HepG2 (cell line): ENCODE results near the gene ST6GALNAC2. TPM values are rescaled to one million over a fixed set of nuclear protein-coding genes. Genes with fewer than 3 reads are reported as not detected.

Experiments used
- AGO1 ChIP-seq: fragments of 200-400 bp; formaldehyde crosslinking; IDR thresholded peaks from 2 replicates; pipeline ENCODE4 v1.6.1; 2017; ENCODE audit warnings: mild to moderate bottlenecking, low read depth, low read length, moderate library complexity; ENCODE audit not compliant: poor library complexity, severe bottlenecking
- AHR ChIP-seq: IDR thresholded peaks from 2 replicates; pipeline ENCODE4 v1.6.1; 2018; ENCODE audit warnings: missing genetic modification reagents, missing compliant biosample characterization
- GABPB1 ChIP-seq: IDR thresholded peaks from 2 replicates; pipeline ENCODE4 v1.6.1; 2016; ENCODE audit warnings: mild to moderate bottlenecking, missing genetic modification reagents, moderate library complexity, missing compliant biosample characterization
- KDM5B ChIP-seq: sonication (generic); formaldehyde crosslinking; IDR thresholded peaks from 2 replicates; pipeline ENCODE4 v1.4.0; 2020; ENCODE audit warnings: missing genetic modification reagents, mild to moderate bottlenecking, borderline replicate concordance
- NCOA5 ChIP-seq: sonication (generic); formaldehyde crosslinking; IDR thresholded peaks from 2 replicates; pipeline ENCODE4 v1.4.0; 2020; ENCODE audit warnings: missing genetic modification reagents
- NKX3-1 ChIP-seq: sonication (generic); formaldehyde crosslinking; IDR thresholded peaks from 2 replicates; pipeline ENCODE4 v1.5.0; 2020; ENCODE audit warnings: missing genetic modification reagents
- SRSF4 ChIP-seq: fragments of 200-400 bp; formaldehyde crosslinking; IDR thresholded peaks from one replicate; pipeline ENCODE4 v1.6.1; 2018; ENCODE audit warnings: mild to moderate bottlenecking, low read depth, low read length, moderate library complexity; ENCODE audit not compliant: poor library complexity, severe bottlenecking
- SRY ChIP-seq: sonication (generic); formaldehyde crosslinking; IDR thresholded peaks from 2 replicates; pipeline ENCODE4 v1.8.0; 2022; ENCODE audit warnings: mild to moderate bottlenecking, missing genetic modification reagents
- ZNF12 ChIP-seq: sonication (generic); formaldehyde crosslinking; IDR thresholded peaks from 2 replicates; pipeline ENCODE4 v1.5.0; 2020; ENCODE audit warnings: missing genetic modification reagents
- polyA plus RNA-seq, 8 experiments: library from polyadenylated mRNA; depleted of rRNA in 3 of 8; stranded (reverse) in 7 of 8; unstranded in 1 of 8; fragments of >200 nt; fragmentation: Illumina TruSeq in 4 of 8; extraction: Trizol in 4 of 8; gene quantifications; 2 replicates each; pipeline versions ENCODE4 v1.2.1 to v1.2.3, GENCODE V29; 2011 to 2016; ENCODE audit warnings: low read depth in 4 of 8, missing spikeins in 1 of 8, mixed read lengths in 1 of 8; ENCODE audit not compliant: insufficient read depth in 1 of 8
- total RNA-seq, 5 experiments: library from RNA; depleted of rRNA; stranded (reverse); fragments of >200 nt; fragmentation: Illumina TruSeq; extraction: Trizol; gene quantifications; 2 replicates each; pipeline ENCODE4 v1.2.3, GENCODE V29; 2016; ENCODE audit warnings: low read depth in 1 of 5
- TF ChIP-seq, protein P1 (sequence below): sonication (generic); formaldehyde crosslinking; IDR thresholded peaks from 2 replicates; pipeline ENCODE4 v1.4.0; 2020; ENCODE audit warnings: missing genetic modification reagents
- TF ChIP-seq, protein P2 (sequence below): IDR thresholded peaks from 2 replicates; pipeline ENCODE4 v1.6.1; 2016; ENCODE audit warnings: low read depth, borderline replicate concordance
- TF ChIP-seq, protein P3 (sequence below): IDR thresholded peaks from 2 replicates; pipeline ENCODE4 v1.6.1; 2016; ENCODE audit warnings: missing genetic modification reagents, missing compliant biosample characterization
- TF ChIP-seq, protein P4 (sequence below): sonication (generic); formaldehyde crosslinking; IDR thresholded peaks from 2 replicates; pipeline ENCODE4 v1.4.0; 2020; ENCODE audit warnings: mild to moderate bottlenecking, missing genetic modification reagents
- TF ChIP-seq, protein P5 (sequence below): sonication (generic); formaldehyde crosslinking; IDR thresholded peaks from 2 replicates; pipeline ENCODE4 v1.4.0; 2020; ENCODE audit warnings: missing genetic modification reagents
- TF ChIP-seq, protein P6 (sequence below): sonication (generic); formaldehyde crosslinking; conservative IDR thresholded peaks from 2 replicates; pipeline ENCODE4 v1.4.0; 2020; ENCODE audit warnings: mild to moderate bottlenecking, missing genetic modification reagents, moderate library complexity

ST6GALNAC2 gene
- total and polyA plus RNA-seq, 2 of the 13 experiments (the other 11 are each of a cell fraction or from before 2014, with no cell fraction given) = 0.12 to 0.49 TPM

DNA sequence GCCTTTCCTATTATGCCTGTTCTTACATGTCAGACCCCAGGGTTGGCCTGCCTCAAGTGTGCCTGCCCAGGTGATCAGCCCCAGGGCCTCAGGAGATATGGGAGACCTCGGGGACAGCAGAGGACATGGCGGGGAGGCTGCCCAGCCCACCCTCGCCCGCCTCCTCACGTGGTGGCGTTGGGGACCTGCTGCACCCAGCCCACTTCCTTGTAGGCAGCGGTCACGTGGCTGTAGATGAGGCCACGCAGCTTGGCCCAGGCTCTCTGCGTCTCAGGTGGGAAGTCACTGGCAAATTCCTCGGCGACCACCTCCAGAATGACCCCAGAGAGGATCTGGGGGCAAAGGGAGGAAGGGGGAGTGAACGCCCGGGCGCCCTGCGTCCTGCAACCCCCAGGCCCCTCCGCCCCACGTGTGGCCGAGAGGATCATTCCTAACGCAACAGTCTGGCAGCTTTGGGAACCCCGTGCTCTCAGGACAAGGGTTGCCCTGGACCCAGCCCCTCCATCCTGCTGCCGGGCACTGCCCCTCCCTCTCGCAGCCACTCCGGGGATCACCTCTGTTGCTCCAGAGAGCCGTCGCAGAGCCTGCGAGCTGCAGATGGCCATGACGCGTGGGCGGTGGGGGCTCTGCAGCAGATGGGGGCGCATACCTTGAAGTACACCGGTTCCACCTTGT lies 54.7 kb downstream of the ST6GALNAC2 start (continued):
- TF ChIP-seq, protein P1, sequence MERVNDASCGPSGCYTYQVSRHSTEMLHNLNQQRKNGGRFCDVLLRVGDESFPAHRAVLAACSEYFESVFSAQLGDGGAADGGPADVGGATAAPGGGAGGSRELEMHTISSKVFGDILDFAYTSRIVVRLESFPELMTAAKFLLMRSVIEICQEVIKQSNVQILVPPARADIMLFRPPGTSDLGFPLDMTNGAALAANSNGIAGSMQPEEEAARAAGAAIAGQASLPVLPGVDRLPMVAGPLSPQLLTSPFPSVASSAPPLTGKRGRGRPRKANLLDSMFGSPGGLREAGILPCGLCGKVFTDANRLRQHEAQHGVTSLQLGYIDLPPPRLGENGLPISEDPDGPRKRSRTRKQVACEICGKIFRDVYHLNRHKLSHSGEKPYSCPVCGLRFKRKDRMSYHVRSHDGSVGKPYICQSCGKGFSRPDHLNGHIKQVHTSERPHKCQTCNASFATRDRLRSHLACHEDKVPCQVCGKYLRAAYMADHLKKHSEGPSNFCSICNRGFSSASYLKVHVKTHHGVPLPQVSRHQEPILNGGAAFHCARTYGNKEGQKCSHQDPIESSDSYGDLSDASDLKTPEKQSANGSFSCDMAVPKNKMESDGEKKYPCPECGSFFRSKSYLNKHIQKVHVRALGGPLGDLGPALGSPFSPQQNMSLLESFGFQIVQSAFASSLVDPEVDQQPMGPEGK (CRISPR knock-in tag) = 0 out of 2 replicates have a peak, but pooled peaks have one; percentile 12
- TF ChIP-seq ZNF12 (CRISPR knock-in tag) (no peak), AHR (peak; percentile 23; the same call in 1 of the 2 replicates), KDM5B (CRISPR knock-in tag) (0 out of 2 replicates have a peak, but pooled peaks have one; percentile 16), NCOA5 (CRISPR knock-in tag) (no peak), NKX3-1 (no peak), SRY (CRISPR knock-in tag) (0 out of 2 replicates have a peak, but pooled peaks have one; percentile 25), GABPB1 (CRISPR knock-in tag) (peak; percentile 27; the same call in 1 of the 2 replicates), AGO1 (peak; percentile 45), SRSF4 (no peak)
- TF ChIP-seq, protein P2, sequence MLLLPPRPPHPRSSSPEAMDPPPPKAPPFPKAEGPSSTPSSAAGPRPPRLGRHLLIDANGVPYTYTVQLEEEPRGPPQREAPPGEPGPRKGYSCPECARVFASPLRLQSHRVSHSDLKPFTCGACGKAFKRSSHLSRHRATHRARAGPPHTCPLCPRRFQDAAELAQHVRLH (CRISPR knock-in tag) = no peak
- TF ChIP-seq, protein P3, sequence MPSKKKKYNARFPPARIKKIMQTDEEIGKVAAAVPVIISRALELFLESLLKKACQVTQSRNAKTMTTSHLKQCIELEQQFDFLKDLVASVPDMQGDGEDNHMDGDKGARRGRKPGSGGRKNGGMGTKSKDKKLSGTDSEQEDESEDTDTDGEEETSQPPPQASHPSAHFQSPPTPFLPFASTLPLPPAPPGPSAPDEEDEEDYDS (CRISPR knock-in tag) = no peak
- TF ChIP-seq, protein P4, sequence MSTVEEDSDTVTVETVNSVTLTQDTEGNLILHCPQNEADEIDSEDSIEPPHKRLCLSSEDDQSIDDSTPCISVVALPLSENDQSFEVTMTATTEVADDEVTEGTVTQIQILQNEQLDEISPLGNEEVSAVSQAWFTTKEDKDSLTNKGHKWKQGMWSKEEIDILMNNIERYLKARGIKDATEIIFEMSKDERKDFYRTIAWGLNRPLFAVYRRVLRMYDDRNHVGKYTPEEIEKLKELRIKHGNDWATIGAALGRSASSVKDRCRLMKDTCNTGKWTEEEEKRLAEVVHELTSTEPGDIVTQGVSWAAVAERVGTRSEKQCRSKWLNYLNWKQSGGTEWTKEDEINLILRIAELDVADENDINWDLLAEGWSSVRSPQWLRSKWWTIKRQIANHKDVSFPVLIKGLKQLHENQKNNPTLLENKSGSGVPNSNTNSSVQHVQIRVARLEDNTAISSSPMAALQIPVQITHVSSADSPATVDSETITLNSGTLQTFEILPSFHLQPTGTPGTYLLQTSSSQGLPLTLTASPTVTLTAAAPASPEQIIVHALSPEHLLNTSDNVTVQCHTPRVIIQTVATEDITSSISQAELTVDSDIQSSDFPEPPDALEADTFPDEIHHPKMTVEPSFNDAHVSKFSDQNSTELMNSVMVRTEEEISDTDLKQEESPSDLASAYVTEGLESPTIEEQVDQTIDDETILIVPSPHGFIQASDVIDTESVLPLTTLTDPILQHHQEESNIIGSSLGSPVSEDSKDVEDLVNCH (CRISPR knock-in tag) = no peak
- TF ChIP-seq, protein P5, sequence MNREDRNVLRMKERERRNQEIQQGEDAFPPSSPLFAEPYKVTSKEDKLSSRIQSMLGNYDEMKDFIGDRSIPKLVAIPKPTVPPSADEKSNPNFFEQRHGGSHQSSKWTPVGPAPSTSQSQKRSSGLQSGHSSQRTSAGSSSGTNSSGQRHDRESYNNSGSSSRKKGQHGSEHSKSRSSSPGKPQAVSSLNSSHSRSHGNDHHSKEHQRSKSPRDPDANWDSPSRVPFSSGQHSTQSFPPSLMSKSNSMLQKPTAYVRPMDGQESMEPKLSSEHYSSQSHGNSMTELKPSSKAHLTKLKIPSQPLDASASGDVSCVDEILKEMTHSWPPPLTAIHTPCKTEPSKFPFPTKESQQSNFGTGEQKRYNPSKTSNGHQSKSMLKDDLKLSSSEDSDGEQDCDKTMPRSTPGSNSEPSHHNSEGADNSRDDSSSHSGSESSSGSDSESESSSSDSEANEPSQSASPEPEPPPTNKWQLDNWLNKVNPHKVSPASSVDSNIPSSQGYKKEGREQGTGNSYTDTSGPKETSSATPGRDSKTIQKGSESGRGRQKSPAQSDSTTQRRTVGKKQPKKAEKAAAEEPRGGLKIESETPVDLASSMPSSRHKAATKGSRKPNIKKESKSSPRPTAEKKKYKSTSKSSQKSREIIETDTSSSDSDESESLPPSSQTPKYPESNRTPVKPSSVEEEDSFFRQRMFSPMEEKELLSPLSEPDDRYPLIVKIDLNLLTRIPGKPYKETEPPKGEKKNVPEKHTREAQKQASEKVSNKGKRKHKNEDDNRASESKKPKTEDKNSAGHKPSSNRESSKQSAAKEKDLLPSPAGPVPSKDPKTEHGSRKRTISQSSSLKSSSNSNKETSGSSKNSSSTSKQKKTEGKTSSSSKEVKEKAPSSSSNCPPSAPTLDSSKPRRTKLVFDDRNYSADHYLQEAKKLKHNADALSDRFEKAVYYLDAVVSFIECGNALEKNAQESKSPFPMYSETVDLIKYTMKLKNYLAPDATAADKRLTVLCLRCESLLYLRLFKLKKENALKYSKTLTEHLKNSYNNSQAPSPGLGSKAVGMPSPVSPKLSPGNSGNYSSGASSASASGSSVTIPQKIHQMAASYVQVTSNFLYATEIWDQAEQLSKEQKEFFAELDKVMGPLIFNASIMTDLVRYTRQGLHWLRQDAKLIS (CRISPR knock-in tag) = 0 out of 2 replicates have a peak, but pooled peaks have one; percentile 18
- TF ChIP-seq, protein P6, sequence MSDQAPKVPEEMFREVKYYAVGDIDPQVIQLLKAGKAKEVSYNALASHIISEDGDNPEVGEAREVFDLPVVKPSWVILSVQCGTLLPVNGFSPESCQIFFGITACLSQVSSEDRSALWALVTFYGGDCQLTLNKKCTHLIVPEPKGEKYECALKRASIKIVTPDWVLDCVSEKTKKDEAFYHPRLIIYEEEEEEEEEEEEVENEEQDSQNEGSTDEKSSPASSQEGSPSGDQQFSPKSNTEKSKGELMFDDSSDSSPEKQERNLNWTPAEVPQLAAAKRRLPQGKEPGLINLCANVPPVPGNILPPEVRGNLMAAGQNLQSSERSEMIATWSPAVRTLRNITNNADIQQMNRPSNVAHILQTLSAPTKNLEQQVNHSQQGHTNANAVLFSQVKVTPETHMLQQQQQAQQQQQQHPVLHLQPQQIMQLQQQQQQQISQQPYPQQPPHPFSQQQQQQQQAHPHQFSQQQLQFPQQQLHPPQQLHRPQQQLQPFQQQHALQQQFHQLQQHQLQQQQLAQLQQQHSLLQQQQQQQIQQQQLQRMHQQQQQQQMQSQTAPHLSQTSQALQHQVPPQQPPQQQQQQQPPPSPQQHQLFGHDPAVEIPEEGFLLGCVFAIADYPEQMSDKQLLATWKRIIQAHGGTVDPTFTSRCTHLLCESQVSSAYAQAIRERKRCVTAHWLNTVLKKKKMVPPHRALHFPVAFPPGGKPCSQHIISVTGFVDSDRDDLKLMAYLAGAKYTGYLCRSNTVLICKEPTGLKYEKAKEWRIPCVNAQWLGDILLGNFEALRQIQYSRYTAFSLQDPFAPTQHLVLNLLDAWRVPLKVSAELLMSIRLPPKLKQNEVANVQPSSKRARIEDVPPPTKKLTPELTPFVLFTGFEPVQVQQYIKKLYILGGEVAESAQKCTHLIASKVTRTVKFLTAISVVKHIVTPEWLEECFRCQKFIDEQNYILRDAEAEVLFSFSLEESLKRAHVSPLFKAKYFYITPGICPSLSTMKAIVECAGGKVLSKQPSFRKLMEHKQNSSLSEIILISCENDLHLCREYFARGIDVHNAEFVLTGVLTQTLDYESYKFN (CRISPR knock-in tag) = no peak
